HG03066 (cell line): ENCODE results near the gene RNASE8.
"Not testable (repeated sequence)": the region's sequence is repeated elsewhere in the genome, so short reads cannot be mapped to it uniquely, and the experiment has no call there.

Experiments
- ATAC-seq: cut with Tn5 transposase; IDR thresholded peaks from one replicate; pipeline ENCODE4 v1.9.1; 2021; ENCODE audit warnings: low read depth; ENCODE audit not compliant: unreplicated experiment

Gene RNASE8

GRCh38 chr14:21026988-21027315 lies 30.7 kb upstream of the RNASE8 start:
- ATAC-seq = no peak

DNA sequence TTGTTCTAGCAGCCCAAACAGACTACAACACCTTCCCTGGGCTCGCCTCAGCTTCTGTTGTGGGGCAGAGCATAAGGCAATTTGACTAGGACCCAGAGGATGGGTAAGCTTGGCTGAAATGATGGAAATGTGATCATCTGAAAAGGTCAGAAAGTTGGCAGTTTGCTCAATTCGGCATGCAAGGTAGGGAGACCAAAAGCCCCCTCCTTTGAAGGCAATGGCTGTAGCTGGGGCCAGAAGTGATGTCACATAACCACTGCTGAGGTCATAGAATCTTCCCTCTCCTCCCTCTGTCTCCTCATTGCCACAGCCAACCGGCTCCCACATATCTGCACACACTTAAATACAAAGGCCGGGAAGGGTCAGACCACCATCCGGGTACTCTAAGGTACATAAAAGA lies 27.7 kb upstream of the RNASE8 start, which contains the start of gene TPPP2:
TSS of gene TPPP2 (plus strand) at position 301 of the 400 bp plus-strand sequence. CDS start 365 bp downstream, outside the sequence.
- no peak for ATAC-seq

DNA sequence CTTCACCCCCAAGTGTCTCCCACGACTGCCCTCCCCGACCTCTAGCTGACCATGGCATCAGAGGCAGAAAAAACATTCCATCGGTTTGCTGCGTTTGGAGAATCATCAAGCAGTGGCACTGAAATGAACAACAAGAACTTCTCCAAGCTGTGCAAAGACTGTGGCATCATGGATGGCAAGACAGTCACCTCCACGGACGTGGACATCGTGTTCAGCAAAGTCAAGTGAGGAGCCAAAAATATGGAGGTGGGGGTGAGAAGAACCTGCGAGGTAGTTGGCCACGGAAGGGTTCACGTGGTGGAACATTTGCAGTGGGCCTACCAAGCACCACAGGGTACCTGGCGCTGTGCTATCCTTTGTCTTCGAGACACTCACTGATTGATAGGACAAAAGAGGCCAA lies 27.1 kb upstream of the RNASE8 start:
- no peak for ATAC-seq

DNA sequence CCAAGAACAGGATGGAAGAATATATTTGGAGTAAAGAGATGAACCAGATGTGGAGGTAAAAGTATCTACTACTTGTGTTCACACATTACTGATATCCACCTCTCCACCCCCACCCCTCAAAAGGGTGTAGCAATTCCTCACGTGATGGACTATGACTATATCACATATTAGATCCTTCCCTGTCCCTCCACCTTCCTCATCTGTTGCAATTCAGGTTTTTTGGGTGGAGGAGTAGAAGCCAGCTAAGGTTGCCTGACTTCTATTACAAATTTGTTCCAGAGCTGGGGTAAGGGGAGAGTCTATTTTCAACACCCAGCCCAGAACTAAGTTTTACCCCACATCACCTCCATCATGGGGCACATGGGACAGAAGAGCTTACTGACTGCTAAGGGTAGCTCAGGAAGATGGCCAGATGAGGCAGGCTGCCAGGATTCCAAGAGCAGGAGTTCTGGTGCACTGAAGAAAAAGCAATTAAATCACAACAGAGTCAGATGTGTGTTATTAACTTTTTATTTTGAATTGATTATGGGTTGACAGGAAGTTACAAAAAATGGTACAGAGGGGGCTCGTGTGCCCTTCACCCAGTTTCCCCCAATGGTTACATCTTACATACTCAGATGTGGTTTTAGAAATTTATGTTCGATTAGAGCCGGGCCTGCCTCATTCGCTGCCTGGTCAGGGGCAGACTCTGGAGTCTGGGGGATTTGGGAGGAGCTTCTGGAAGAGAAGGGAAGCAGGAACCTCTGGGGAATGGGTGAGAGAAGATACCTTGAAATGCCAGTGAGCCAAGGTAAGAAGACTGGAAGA lies 25.1 kb upstream of the RNASE8 start:
- ATAC-seq = no peak

- ATAC-seq = no peak
These were observed 24.4 kb upstream of the RNASE8 start for GRCh38 chr14:21033133-21033698.

GRCh38 chr14:21034707-21035106 lies 22.9 kb upstream of the RNASE8 start, which contains the start of gene RNASE13:
Gene RNASE13, minus strand, starts transcription at chr14:21034807. Its CDS starts 519 bp downstream, at chr14:21034288.
- no peak for ATAC-seq

- no peak for ATAC-seq
These were observed 20.9 kb upstream of the RNASE8 start for GRCh38 chr14:21036751-21037150.

- no peak for ATAC-seq
These were observed 20.5 kb upstream of the RNASE8 start for GRCh38 chr14:21037156-21037555.

GRCh38 chr14:21038441-21039422 lies 18.9 kb upstream of the RNASE8 start:
- ATAC-seq = no peak

DNA sequence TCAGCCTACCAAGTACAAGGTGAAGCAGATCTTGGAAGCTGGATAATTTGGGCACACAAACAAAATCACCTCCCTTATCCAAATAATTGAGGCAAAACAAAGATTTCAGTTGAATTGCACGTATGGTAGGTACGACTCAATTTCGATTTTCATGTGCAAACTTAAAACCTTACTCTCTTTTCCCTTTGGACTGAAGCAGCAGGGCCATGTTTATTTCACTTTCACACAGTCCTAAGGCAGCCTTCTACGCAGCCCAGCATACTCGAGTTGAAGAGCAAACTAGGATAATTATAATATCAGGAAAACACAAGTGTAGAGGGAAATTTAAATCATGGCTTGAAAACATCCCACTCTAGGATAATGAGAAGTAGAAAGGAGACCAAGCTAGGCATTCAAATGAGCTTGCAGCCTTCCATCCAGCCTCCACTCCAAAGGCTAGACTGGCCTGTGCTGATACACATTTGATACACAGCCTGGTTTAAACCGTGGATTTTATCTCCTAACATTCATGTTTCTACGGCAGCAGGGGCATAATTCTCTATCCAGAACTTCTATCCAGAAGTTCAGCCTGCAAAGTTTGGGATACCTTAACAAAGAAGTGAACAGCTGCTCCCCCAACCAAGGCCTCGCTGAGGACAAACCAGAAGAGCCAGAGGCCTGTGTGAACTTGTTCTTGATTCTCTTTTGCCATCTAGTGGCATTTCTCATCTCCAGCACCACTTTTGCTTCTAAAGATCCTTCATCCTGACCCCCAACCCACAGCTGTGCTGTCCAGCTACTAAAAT lies 17.8 kb upstream of the RNASE8 start:
- no peak for ATAC-seq

DNA sequence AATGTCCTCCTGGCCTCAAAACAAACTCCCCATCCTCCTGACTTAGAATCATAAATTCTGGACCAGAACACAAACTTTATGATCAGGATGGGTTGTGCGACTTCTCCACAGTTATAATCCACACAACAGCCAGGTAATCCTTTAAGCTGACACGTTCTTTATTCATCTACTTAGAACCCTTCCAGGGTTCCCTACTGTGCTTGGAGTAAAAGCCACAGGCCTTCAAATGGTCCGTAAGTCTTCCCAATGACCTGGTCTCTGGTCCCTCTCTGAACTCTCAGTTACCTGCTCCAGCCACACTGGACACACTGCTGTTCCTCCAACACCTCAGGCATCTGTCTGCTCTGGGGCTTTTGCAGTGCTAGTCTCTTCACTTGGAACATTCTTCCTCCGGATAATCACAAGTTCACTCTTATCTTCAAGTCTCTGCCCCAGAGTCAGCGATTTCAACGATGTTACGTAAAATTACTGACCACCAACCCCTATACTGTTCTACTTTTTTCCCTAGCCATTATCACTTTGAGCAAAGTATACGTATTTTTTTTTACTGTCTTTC lies 17.2 kb upstream of the RNASE8 start:
- ATAC-seq = no peak

DNA sequence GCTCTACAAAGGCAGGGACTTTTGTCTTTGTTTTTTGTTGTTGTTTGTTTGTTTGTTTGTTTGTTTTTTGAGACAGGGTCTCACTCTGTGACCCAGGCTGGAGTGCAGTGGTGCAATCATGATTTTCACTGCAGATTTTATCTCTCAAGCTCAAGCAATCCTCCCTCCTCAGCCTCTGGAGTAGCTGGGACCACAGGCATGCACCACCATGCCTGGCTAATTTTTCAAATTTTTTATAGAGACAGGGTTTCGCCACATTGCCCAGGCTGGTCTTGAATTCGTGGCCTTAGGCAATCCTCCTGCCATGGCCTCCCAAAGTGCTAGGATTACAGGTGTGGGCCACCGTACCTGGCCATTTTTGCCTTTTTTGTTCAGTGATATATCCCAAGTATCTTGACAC lies 16.7 kb upstream of the RNASE8 start:
- ATAC-seq = not testable (repeated sequence)

DNA sequence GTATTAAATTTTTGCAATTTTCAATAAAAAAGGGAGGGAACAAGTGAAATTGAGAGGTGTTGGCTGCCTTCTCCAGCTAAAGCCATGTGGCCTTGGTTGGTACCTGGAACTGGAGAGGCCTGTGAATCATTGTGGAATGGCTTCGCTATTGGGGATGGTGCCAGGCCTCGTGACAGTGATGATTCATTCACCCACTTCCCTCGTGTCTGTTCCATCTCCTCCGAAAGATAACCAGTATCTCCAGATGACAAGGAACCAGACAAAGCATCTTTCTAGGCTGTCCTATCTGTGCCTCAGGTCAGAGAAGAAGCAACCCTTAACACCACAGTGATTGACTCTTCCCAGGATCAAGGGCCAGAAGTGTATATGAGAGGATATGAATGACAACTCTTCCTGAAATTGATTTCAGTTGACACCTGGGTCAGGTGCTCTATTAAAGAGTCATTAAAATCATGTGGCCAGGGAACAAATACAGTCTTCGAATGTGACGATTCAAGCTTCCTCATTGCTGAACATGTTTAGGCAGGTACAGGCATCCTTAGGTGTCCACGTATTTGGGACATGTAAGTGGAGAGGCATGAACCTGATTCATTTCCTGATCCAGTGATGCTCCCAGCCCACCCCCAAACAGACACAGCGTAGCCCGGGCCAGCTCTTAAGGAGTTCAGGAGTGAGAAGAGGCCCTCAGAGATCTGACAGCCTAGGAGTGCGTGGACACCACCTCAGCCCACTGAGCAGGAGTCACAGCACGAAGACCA lies 15.8 kb upstream of the RNASE8 start, which contains the start of gene RNASE7:
TSS of gene RNASE7 (plus strand) at position 687 of the 758 bp plus-strand sequence. CDS start 631 bp downstream, outside the sequence.
- no peak for ATAC-seq

DNA sequence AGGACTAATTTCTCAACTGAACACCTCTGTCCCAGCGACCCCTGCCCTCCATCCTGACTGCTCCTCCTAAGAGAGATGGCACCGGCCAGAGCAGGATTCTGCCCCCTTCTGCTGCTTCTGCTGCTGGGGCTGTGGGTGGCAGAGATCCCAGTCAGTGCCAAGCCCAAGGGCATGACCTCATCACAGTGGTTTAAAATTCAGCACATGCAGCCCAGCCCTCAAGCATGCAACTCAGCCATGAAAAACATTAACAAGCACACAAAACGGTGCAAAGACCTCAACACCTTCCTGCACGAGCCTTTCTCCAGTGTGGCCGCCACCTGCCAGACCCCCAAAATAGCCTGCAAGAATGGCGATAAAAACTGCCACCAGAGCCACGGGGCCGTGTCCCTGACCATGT lies 14.7 kb upstream of the RNASE8 start:
- ATAC-seq = no peak

- ATAC-seq = no peak
These were observed 14.1 kb upstream of the RNASE8 start for GRCh38 chr14:21043387-21043973.

GRCh38 chr14:21043974-21044618 lies 13.5 kb upstream of the RNASE8 start:
- ATAC-seq = no peak

DNA sequence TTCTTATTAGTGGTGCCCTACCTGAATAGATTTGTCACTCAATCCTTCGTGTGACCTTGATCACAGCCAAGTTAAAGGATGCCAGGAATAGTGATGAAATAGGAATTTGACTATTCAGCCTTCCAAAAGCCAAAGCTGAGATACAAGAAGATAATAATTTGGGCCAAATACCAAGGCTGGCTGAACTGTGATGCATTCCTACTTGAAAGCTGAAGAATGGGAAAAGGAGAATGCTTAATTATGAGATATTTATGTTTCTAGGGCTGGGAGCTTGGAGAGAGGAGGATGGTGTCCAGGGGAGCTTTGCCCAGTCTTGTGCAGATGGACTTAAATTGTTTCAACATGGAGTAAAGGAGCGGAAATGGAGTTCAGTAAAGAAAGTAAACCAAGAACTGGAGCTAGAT lies 10.2 kb upstream of the RNASE8 start:
- no peak for ATAC-seq

GRCh38 chr14:21048638-21049037 lies 9.0 kb upstream of the RNASE8 start:
- no peak for ATAC-seq
